ENCODE results near the gene ZNF777. TPM values are rescaled to one million over a fixed set of nuclear protein-coding genes. Genes with fewer than 3 reads are reported as not detected.

Gene ZNF777
- total and polyA plus RNA-seq, 9 of the 15 experiments (the other 6 are each of a cell fraction or from before 2014, with no cell fraction given) = 0.11 to 32.6 (median 9.0) TPM

DNA sequence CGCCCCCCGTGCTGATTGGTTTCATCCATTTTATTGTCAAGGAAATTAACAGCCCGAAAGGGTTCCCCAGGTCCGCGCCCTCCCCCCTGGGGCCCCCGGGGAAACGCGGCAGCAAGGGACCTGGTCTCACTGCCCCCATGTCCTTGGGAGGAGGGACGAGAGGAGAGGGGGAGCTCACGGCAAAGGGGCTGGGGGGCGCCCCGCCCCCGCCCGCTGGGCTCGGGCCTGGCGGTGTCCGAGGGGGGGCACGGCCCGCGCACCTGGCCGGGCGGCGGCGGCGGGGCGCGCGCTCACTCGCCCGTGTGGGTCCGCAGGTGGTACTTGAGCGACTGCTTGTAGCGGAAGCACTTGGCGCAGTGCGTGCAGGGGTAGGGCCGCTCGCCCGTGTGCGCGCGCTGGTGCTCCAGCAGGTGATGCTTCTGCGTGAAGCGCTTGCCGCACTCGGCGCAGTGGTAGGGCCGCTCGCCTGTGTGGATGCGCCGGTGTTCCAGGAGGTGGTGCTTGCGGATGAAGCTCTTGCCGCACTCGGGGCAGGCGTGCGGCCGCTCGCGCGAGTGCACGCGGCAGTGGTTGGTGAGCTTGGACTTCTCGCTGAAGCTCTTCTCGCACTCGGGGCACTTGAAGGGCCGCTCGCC lies 29.3 kb downstream of the ZNF777 start:
- no peaks in the 10 kb centered on the region for H3K9me3 ChIP-seq (replicated peaks; ENCODE audit: control insufficient read depth, insufficient read depth, low read depth, low read length)
- CTCF ChIA-PET (ENCODE audit: low intra/inter-chr PET ratio) = no interaction called here
- H3K36me3 ChIP-seq (ENCODE audit: control insufficient read depth, insufficient read depth, low read length) = peaks cover 55% of the 10 kb centered on the region
- DNase-seq (ENCODE audit: extremely low read depth in 1 of 4, low spot score in 3 of 4) (no peak), ATAC-seq (no peak), FAIRE-seq (no peak)
- no peaks in the 10 kb centered on the region for H3K79me2 ChIP-seq (ENCODE audit: control insufficient read depth, insufficient read depth, low read length)
- H2AFZ ChIP-seq (ENCODE audit: low read depth, low read length) = no peak overlapping the region
- H3K4me3 ChIP-seq = no peak overlapping the region
- no TSS peak for BruUV-seq (replicated peaks)
- intact Hi-C loops (cut with micrococcal nuclease) = no loop called here
- no peaks in the 10 kb centered on the region for H3K27me3 ChIP-seq (ENCODE audit: control insufficient read depth in 2 of 2, insufficient read depth in 2 of 2, low read length in 2 of 2)
- in situ Hi-C loops (cut with MboI) = no loop called here
- H3K9me1 ChIP-seq (ENCODE audit: control insufficient read depth, insufficient read depth, low read length) = no peaks in the 10 kb centered on the region
- H4K20me1 ChIP-seq (replicated peaks; ENCODE audit: control insufficient read depth, insufficient read depth, low read length) = no peaks in the 10 kb centered on the region
- no peak overlapping the region for H3K27ac ChIP-seq (ENCODE audit: extremely low read depth, low read depth, low read length)
- H3K4me2 ChIP-seq (ENCODE audit: insufficient read depth, low read length) = no peak overlapping the region
- 99% methylated on average over 54 of the region's 66 CpGs for WGBS (ENCODE audit: insufficient coverage, low coverage, missing lambda C conversion rate)
- POLR2A ChIA-PET = no interaction called here
- H3K9ac ChIP-seq (ENCODE audit: insufficient read depth in 1 of 2, low read depth in 2 of 2, low read length in 2 of 2) = no peak overlapping the region
- no peak for TF ChIP-seq ZNF232 (CRISPR knock-in tag; IDR thresholded peaks at IDR 0.05)
- no peak for TF ChIP-seq ZBTB8A (IDR thresholded peaks at IDR 0.05; ENCODE audit: partially characterized antibody)
- no peak for TF ChIP-seq SRSF1 (IDR thresholded peaks at IDR 0.05; ENCODE audit: low read depth, low read length)
- no peak for TF ChIP-seq HEY1 (CRISPR knock-in tag; IDR thresholded peaks at IDR 0.05; ENCODE audit: borderline replicate concordance)
- no peak for TF ChIP-seq CHD2 (IDR thresholded peaks at IDR 0.05; ENCODE audit: low read depth, low read length)
- no peak for TF ChIP-seq ZEB2 (IDR thresholded peaks at IDR 0.05)
- TF ChIP-seq CAMTA2 (CRISPR knock-in tag; conservative IDR thresholded peaks at IDR 0.05) = no peak
- TF ChIP-seq ID3 (CRISPR knock-in tag; IDR thresholded peaks at IDR 0.05) = no peak
- TF ChIP-seq ID3 (tag; IDR thresholded peaks at IDR 0.05) = no peak
- no peak for TF ChIP-seq OTX1 (CRISPR knock-in tag; IDR thresholded peaks at IDR 0.05)
- TF ChIP-seq NBN (IDR thresholded peaks at IDR 0.05; ENCODE audit: low read depth) = no peak
- H3K4me1 ChIP-seq (replicated peaks in 1 of 2; ENCODE audit: control insufficient read depth in 2 of 2, insufficient read depth in 2 of 2, low read length in 2 of 2) = no peaks in the 10 kb centered on the region; a peak in 2 of 5 replicates

All from K562 (cell line).